HCT116 (cell line): ENCODE results near the gene KTI12. TPM values are rescaled to one million over a fixed set of nuclear protein-coding genes. Genes with fewer than 3 reads are reported as not detected.
A peak's percentile ranks its signal among the peaks of the same experiment; 100 is the strongest.

Experiments used
- ATAC-seq: fragments of 200-7000 bp; cut with Tn5 transposase; 2 replicates; pipeline ENCODE4 v1.9.1; 2020; ENCODE audit warnings: mild to moderate bottlenecking, moderate library complexity
- BruUV-seq: library from RNA; stranded (reverse); fragments of 400-500 nt; replicated peaks from 2 replicates; lab custom pipeline; 2021; lab: Mats Ljungman, UMichigan
- CTCF ChIA-PET: fragments of 300-600 bp; sonication (Branson Sonifier 250); formaldehyde crosslinking; loops from one replicate; lab custom pipeline; 2021; ENCODE audit warnings: antibody characterized with exemption; lab: Charles Lee
- POLR2A ChIA-PET: fragments of 300-600, 350-600 bp; sonication (Branson Sonifier 250); formaldehyde crosslinking; loops from one replicate; lab custom pipeline; 2021; ENCODE audit warnings: antibody characterized with exemption; lab: Charles Lee
- RAD21 ChIA-PET, 2 experiments: fragments of 300-600 bp; sonication (Branson Sonifier 250); formaldehyde crosslinking; loops; one replicate each; lab custom pipeline; 2023; ENCODE audit warnings: low total read pairs in 2 of 2; ENCODE audit not compliant: uncharacterized antibody in 2 of 2, unreplicated experiment in 2 of 2, low non-redundant PET in 1 of 2; lab: Charles Lee
- DNase-seq: peaks from one replicate; pipeline ENCODE4 v3.0.0-alpha.2; 2010; ENCODE audit warnings: low read depth, low spot score
- H2AFZ ChIP-seq: fragments of 200-600 bp; shearing (Covaris generic), sonication (generic); 2 replicates; pipeline ENCODE4 v1.6.1; 2017; ENCODE audit warnings: low read depth, mixed run types, mixed read lengths, antibody characterized with exemption, low read length; ENCODE audit not compliant: poor library complexity, severe bottlenecking
- H3K27ac ChIP-seq: 2 replicates; pipeline ENCODE4 v1.5.1; 2012; ENCODE audit warnings: low read depth, low read length
- H3K27me3 ChIP-seq: fragments of 200-600 bp; sonication (generic); 2 replicates; pipeline ENCODE4 v1.6.1; 2016; ENCODE audit warnings: mixed run types, low read length, mixed read lengths; ENCODE audit not compliant: insufficient read depth
- H3K36me3 ChIP-seq, 2 experiments: fragments of 200-500 bp in 1 of 2; fragments of 200-600 bp in 1 of 2; sonication (Bioruptor generic) in 1 of 2; sonication (generic) in 1 of 2; 2 replicates each; pipeline versions ENCODE4 v1.5.1 to v1.6.1; 2014 to 2016; ENCODE audit warnings: low read length in 2 of 2, inconsistent platforms in 1 of 2, mixed read lengths in 1 of 2, mixed run types in 1 of 2; ENCODE audit not compliant: insufficient read depth in 2 of 2, control insufficient read depth in 1 of 2
- H3K4me1 ChIP-seq, 2 experiments: fragments of 200-600 bp in 1 of 2; sonication (generic) in 1 of 2; 2 replicates each; pipeline versions ENCODE4 v1.5.1 to v1.6.1; 2012 to 2017; ENCODE audit warnings: low read length in 2 of 2, inconsistent platforms in 1 of 2, mild to moderate bottlenecking in 1 of 2, mixed read lengths in 1 of 2, mixed run types in 1 of 2, moderate library complexity in 1 of 2; ENCODE audit not compliant: insufficient read depth in 2 of 2, control insufficient read depth in 1 of 2
- H3K4me2 ChIP-seq: fragments of 200-600 bp; sonication (generic); 2 replicates; pipeline ENCODE4 v1.6.1; 2017; ENCODE audit warnings: mixed run types, low read length, mixed read lengths
- H3K4me3 ChIP-seq, 2 experiments: fragments of 200-600 bp in 1 of 2; sonication (generic) in 1 of 2; replicated peaks in 1 of 2; 2 replicates each; pipeline ENCODE4 v1.5.1; 2011 to 2016; ENCODE audit warnings: low read length in 2 of 2, control low read depth in 1 of 2, low read depth in 1 of 2, mild to moderate bottlenecking in 1 of 2, mixed read lengths in 1 of 2, mixed run types in 1 of 2
- H3K79me2 ChIP-seq: fragments of 200-600 bp; sonication (generic); 2 replicates; pipeline ENCODE4 v1.6.1; 2017; ENCODE audit warnings: mild to moderate bottlenecking, mixed run types, low read length, moderate library complexity, mixed read lengths; ENCODE audit not compliant: insufficient read depth
- H3K9ac ChIP-seq: fragments of 200-600 bp; sonication (generic); 2 replicates; pipeline ENCODE4 v1.6.1; 2016; ENCODE audit warnings: low read length, mixed read lengths
- H3K9me2 ChIP-seq: fragments of 200-600 bp; sonication (generic), shearing (Covaris generic); 2 replicates; pipeline ENCODE4 v1.6.1; 2017; ENCODE audit warnings: mixed run types, mild to moderate bottlenecking, moderate library complexity; ENCODE audit not compliant: insufficient read depth
- H3K9me3 ChIP-seq, 2 experiments: fragments of 200-500 bp in 1 of 2; fragments of 200-600 bp in 1 of 2; sonication (Bioruptor generic) in 1 of 2; sonication (generic) in 1 of 2; 2 replicates each; pipeline ENCODE4 v1.6.1; 2014 to 2017; ENCODE audit warnings: low read length in 2 of 2, mixed read lengths in 2 of 2, inconsistent platforms in 1 of 2, low read depth in 1 of 2, mild to moderate bottlenecking in 1 of 2, mixed run types in 1 of 2, moderate library complexity in 1 of 2; ENCODE audit not compliant: control insufficient read depth in 1 of 2, insufficient read depth in 1 of 2
- H4K20me1 ChIP-seq: fragments of 200-600 bp; sonication (generic), shearing (Covaris generic); 2 replicates; pipeline ENCODE4 v1.6.1; 2017; ENCODE audit warnings: mixed run types, mild to moderate bottlenecking, moderate library complexity; ENCODE audit not compliant: insufficient read depth
- CTCF ChIP-seq, 3 experiments: fragments of 200-600 bp in 1 of 3; sonication (generic) in 1 of 3; IDR thresholded peaks in 2 of 3; conservative IDR thresholded peaks in 1 of 3; 2 replicates each; pipeline ENCODE4 v1.5.1; 2012 to 2017; ENCODE audit warnings: low read depth in 2 of 3, low read length in 2 of 3, antibody characterized with exemption in 1 of 3, borderline replicate concordance in 1 of 3, control low read depth in 1 of 3, mild to moderate bottlenecking in 1 of 3, mixed read lengths in 1 of 3, mixed run types in 1 of 3, moderate library complexity in 1 of 3; ENCODE audit not compliant: insufficient read depth in 1 of 3
- EZH2 ChIP-seq: fragments of 200-600 bp; sonication (generic); IDR thresholded peaks from 2 replicates; pipeline ENCODE4 v1.6.1; 2017; ENCODE audit warnings: antibody characterized with exemption, mixed run types
- FOSL1 ChIP-seq: IDR thresholded peaks from 2 replicates; pipeline ENCODE4 v1.6.1; 2012; ENCODE audit warnings: low read depth
- JUND ChIP-seq: IDR thresholded peaks from 2 replicates; pipeline ENCODE4 v1.6.1; 2012
- MAX ChIP-seq: IDR thresholded peaks from 2 replicates; pipeline ENCODE4 v1.6.1; 2012
- POLR2A ChIP-seq: IDR thresholded peaks from 2 replicates; pipeline ENCODE4 v1.7.0; 2011; ENCODE audit warnings: borderline replicate concordance; ENCODE audit not compliant: insufficient read depth, insufficient read length; ENCODE audit errors: extremely low read depth
- POLR2AphosphoS5 ChIP-seq: IDR thresholded peaks from 2 replicates; pipeline ENCODE4 v1.6.1; 2011; ENCODE audit warnings: mild to moderate bottlenecking, low read depth, low read length, moderate library complexity
- RAD21 ChIP-seq: IDR thresholded peaks from 2 replicates; pipeline ENCODE4 v1.6.1; 2012; ENCODE audit warnings: low read depth, mild to moderate bottlenecking
- REST ChIP-seq: IDR thresholded peaks from 2 replicates; pipeline ENCODE4 v1.6.1; 2012; ENCODE audit warnings: low read depth
- SIN3A ChIP-seq: IDR thresholded peaks from 2 replicates; pipeline ENCODE4 v1.6.1; 2012; ENCODE audit warnings: low read depth
- TCF7L2 ChIP-seq: IDR thresholded peaks from 2 replicates; pipeline ENCODE4 v1.7.0; 2011; ENCODE audit warnings: borderline replicate concordance, inconsistent platforms; ENCODE audit not compliant: insufficient read depth, insufficient read length; ENCODE audit errors: extremely low read depth
- YY1 ChIP-seq: IDR thresholded peaks from 2 replicates; pipeline ENCODE4 v1.6.1; 2011; ENCODE audit warnings: low read length, low read depth, moderate library complexity, mild to moderate bottlenecking; ENCODE audit not compliant: insufficient replicate concordance; ENCODE audit errors: extremely low read depth
- ZBTB33 ChIP-seq: IDR thresholded peaks from 2 replicates; pipeline ENCODE4 v1.6.1; 2011; ENCODE audit warnings: mild to moderate bottlenecking, low read length, moderate library complexity; ENCODE audit not compliant: insufficient replicate concordance; ENCODE audit errors: extremely low read depth
- ZFX ChIP-seq: fragments of 450-650 bp; IDR thresholded peaks from 2 replicates; pipeline ENCODE4 v1.6.1; 2017
- intact Hi-C: fragments of 100-400 bp; cut with micrococcal nuclease; formaldehyde crosslinking; loops from 2 replicates; pipeline ENCODE4 v1.10.0; 2022
- total RNA-seq: library from RNA; stranded (reverse); gene quantifications from one replicate; pipeline ENCODE4 v1.2.1, GENCODE V29; 2021; ENCODE audit not compliant: unreplicated experiment
- TF ChIP-seq, protein P1 (sequence below): IDR thresholded peaks from 2 replicates; pipeline ENCODE4 v1.6.1; 2012

Gene KTI12
- total RNA-seq, 1 experiment from 2014 or later, result 8.2 TPM

DNA sequence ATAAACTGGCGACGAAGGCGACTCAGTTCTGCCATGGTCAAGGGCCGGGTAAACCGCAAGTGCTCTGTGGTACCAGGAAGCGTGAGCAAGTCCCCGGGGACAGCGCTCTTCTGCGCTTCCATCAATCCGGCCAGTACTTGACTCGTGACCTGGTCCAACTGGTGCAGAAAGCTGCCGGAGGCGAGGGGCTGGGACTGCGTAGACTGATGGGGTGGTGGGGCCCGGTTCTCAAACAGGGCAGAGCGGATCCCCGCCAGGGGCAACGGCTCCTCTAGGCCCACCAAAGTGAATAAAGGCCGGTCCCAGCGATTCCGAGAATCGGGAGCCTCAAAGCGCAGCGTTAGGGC lies 852 bp downstream of the KTI12 start:
- no peak for DNase-seq
- Histone ChIP-seq H3K27me3 (no peaks in the 10 kb centered on the region), H3K4me2 (peak overlapping the region; percentile 87), H4K20me1 (no peaks in the 10 kb centered on the region), H3K36me3 (peaks cover 0 to 3% of the 10 kb centered on the region in 2 experiments; a peak in 2 of 4 replicates), H2AFZ (no peak overlapping the region), H3K27ac (peak overlapping the region; percentile 78), H3K4me3 (peak overlapping the region; percentile 87 to 91), H3K9me2 (no peaks in the 10 kb centered on the region), H3K9ac (peak overlapping the region; percentile 92), H3K79me2 (peaks cover 42% of the 10 kb centered on the region)
- TF ChIP-seq ZBTB33, result no peak
- no peak for TF ChIP-seq JUND
- TF ChIP-seq, protein P1, sequence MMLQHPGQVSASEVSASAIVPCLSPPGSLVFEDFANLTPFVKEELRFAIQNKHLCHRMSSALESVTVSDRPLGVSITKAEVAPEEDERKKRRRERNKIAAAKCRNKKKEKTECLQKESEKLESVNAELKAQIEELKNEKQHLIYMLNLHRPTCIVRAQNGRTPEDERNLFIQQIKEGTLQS, result no peak
- TF ChIP-seq YY1, result no peak
- no peak for TF ChIP-seq REST
- TF ChIP-seq FOSL1, result no peak
- TF ChIP-seq EZH2, result no peak
- no peak for TF ChIP-seq CTCF (IDR thresholded peaks at IDR 0.05 in 2 of 3, conservative IDR thresholded peaks at IDR 0.05 in 1 of 3; ENCODE audit: borderline replicate concordance in 1 of 3, insufficient read depth in 1 of 3, low read depth in 2 of 3, low read length in 2 of 3)
- no peak for TF ChIP-seq SIN3A
- TF ChIP-seq RAD21, result no peak
- no peak for TF ChIP-seq ZFX
- no peak for TF ChIP-seq TCF7L2
- no peak for TF ChIP-seq POLR2AphosphoS5
- no peak for TF ChIP-seq MAX
- TF ChIP-seq POLR2A, result no peak
- TF ChIP-seq, all 23 proteins: peak for 0
- peak; percentile 3; the same call in 1 of the 2 replicates for ATAC-seq
- ChIA-PET POLR2A (no interaction called here), RAD21 (no interaction called here), CTCF (no interaction called here)
- no TSS peak for BruUV-seq
- intact Hi-C loops, result no loop called here
- Histone ChIP-seq H3K4me1 (peaks cover 5 to 17% of the 10 kb centered on the region in 2 experiments; a peak in 2 of 4 replicates), H3K9me3 (no peaks in the 10 kb centered on the region)
